ENCODE results near the gene NTSR1.

- TF ChIP-seq PAX5 (IDR thresholded peaks at IDR 0.05; ENCODE audit: insufficient read depth, low read length, severe bottlenecking) (no peak), POLR2A (IDR thresholded peaks at IDR 0.05; ENCODE audit: low read depth, low read length) (no peak), POLR2AphosphoS5 (IDR thresholded peaks at IDR 0.05; ENCODE audit: low read depth, low read length) (no peak), TAF1 (IDR thresholded peaks at IDR 0.05; ENCODE audit: low read depth, low read length) (no peak), SPI1 (IDR thresholded peaks at IDR 0.05; ENCODE audit: low read depth, low read length) (no peak)
These were observed 18.3 kb upstream of the NTSR1 start for GRCh38 chr20:62690261-62690820.

Data from GM12891 (cell line).